MG63 (cell line): ENCODE data around the gene TMEM150C. TPM values are rescaled to one million over a fixed set of nuclear protein-coding genes. Genes with fewer than 3 reads are reported as not detected.
"Not testable (repeated sequence)": the region's sequence is repeated elsewhere in the genome, so short reads cannot be mapped to it uniquely, and the experiment has no call there.

Experiments used
- DNase-seq: peaks from one replicate; pipeline ENCODE4 v3.0.0-alpha.2; 2020
- H3K27me3 ChIP-seq: fragments of 250-450 bp; sonication (Bioruptor Pico); 2 replicates; pipeline ENCODE4 v1.5.1; 2020; ENCODE audit warnings: mild to moderate bottlenecking, moderate library complexity
- H3K36me3 ChIP-seq: fragments of 250-450 bp; sonication (Bioruptor Pico); 2 replicates; pipeline ENCODE4 v1.5.1; 2020; ENCODE audit warnings: mild to moderate bottlenecking, moderate library complexity
- H3K4me3 ChIP-seq: fragments of 250-450 bp; sonication (Bioruptor Pico); 2 replicates; pipeline ENCODE4 v1.5.1; 2020; ENCODE audit warnings: mild to moderate bottlenecking, moderate library complexity
- H3K9me3 ChIP-seq: fragments of 250-450 bp; sonication (Bioruptor Pico); 2 replicates; pipeline ENCODE4 v1.5.1; 2020; ENCODE audit warnings: mild to moderate bottlenecking, moderate library complexity
- total RNA-seq: library from RNA; depleted of rRNA; stranded (reverse); fragments of >200 nt; shearing (Covaris generic); gene quantifications from 2 replicates; pipeline ENCODE4 v1.2.3, GENCODE V29; 2014; ENCODE audit warnings: low replicate concordance

TMEM150C gene
- total RNA-seq, 1 experiment from 2014 or later: 0.76 TPM

DNA sequence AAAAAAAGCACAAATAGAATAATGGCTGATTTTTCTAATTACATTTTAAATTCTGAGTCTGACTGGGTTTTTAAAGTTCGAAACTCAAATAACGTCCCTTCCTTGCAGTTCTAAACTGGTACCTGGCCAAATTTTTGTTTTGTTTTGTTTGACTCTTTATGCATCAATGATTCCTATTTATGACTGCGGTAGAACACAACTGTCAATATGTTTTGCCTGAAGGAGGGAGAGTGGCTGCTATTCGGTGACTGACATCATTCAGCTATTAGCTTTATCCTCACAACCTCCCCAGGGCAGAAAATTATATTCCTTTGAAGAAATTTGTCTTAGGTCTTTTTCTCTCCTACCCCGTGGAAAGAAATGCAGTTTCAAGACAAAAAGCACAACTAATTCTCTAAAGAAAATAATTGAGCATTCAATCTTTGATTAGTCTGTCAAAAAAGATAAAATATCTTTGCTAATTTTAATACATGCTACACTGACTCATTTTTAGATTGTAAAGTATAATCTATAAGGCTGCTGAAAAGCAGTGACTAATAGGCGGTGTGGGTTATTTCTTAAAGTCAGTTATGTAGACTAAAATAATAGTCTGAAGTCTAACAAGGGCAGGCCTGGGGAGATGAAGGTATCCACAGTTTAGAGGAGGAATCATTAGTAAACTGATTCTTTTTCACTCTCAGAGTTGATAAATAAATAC, 61.9 kb downstream of the TMEM150C start:
- Histone ChIP-seq H3K4me3 (no peak overlapping the region), H3K36me3 (no peaks in the 10 kb centered on the region), H3K27me3 (no peaks in the 10 kb centered on the region), H3K9me3 (no peaks in the 10 kb centered on the region)
- no peak for DNase-seq

GRCh38 chr4:82496349-82496748, 65.4 kb downstream of the TMEM150C start:
- H3K9me3 ChIP-seq: no peaks in the 10 kb centered on the region
- H3K4me3 ChIP-seq: no peak overlapping the region
- H3K36me3 ChIP-seq: no peaks in the 10 kb centered on the region
- no peak for DNase-seq
- no peaks in the 10 kb centered on the region for H3K27me3 ChIP-seq

GRCh38 chr4:82495666-82496065, 66.1 kb downstream of the TMEM150C start:
- Histone ChIP-seq H3K9me3 (no peaks in the 10 kb centered on the region), H3K27me3 (no peaks in the 10 kb centered on the region), H3K4me3 (no peak overlapping the region), H3K36me3 (no peaks in the 10 kb centered on the region)
- no peak for DNase-seq

GRCh38 chr4:82493721-82494425, 67.9 kb downstream of the TMEM150C start:
- H3K36me3 ChIP-seq: no peaks in the 10 kb centered on the region
- H3K4me3 ChIP-seq: no peak overlapping the region
- no peaks in the 10 kb centered on the region for H3K9me3 ChIP-seq
- no peaks in the 10 kb centered on the region for H3K27me3 ChIP-seq
- peak; percentile 12 for DNase-seq

- H3K4me3 ChIP-seq: no peak overlapping the region
- no peaks in the 10 kb centered on the region for H3K9me3 ChIP-seq
- no peaks in the 10 kb centered on the region for H3K36me3 ChIP-seq
- no peaks in the 10 kb centered on the region for H3K27me3 ChIP-seq
- DNase-seq: peak; percentile 82
These were observed 70.4 kb downstream of the TMEM150C start for GRCh38 chr4:82491251-82491960.

GRCh38 chr4:82489987-82490386, 71.8 kb downstream of the TMEM150C start:
- DNase-seq: no peak
- Histone ChIP-seq H3K27me3 (no peaks in the 10 kb centered on the region), H3K9me3 (no peaks in the 10 kb centered on the region), H3K4me3 (no peak overlapping the region), H3K36me3 (no peaks in the 10 kb centered on the region)

DNA sequence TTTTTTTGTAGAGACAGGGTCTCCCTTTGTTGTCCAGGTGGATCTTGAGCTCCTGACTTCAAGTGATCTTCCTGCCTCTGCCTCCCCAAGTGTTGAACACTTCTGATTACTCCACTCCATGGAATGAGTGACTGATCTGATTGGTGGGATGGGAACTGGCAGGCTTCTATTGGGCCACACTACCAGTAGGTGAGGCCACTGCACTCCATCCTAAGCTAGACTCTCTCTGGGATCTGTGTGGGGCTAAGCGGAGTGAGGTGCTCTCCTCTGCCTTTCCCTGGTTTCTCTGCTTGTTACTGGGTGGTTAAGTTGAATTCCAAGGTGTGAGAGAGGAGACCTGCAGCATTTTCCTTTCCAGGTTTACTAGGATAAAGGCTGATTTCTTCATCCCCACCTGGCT, 72.7 kb downstream of the TMEM150C start:
- no peaks in the 10 kb centered on the region for H3K9me3 ChIP-seq

DNA sequence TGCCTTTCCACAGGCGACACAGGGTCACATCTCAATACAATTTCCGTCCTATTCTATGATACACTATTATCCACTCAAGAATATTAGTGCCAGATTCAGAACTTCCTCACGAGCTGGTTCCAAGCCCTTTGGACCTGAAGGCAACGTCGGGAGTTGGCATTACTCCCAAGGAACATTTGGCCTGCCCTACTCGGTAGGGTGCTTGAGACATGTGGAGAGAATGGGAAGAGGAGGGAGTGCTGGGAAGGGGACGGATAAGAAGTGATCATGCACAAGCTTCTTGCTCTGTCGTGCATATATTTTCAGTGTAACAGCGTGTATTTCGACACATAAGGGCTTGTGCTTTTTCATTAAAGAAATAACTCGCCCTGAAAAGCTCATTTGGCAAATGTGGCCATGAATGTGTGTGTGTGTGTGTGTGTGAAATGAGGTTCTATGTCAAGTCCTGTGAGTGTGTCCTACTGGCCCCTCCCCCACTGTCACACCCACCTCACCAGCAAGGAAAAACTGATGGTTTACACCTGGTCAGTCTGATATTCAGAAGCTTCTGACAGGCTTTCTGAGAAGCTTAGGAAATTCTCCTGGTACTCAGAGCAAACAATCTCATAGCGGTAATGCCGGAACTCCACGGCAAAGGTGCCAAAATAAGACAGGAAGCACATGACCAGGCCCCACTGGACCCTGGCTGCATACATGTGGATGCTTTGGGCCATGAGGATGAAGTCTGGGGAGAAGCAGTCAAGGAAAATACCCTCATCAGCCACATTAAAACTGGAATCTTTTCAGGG, 76.6 kb downstream of the TMEM150C start:
- no peaks in the 10 kb centered on the region for H3K9me3 ChIP-seq
- DNase-seq: no peak
- H3K27me3 ChIP-seq: no peaks in the 10 kb centered on the region
- no peaks in the 10 kb centered on the region for H3K36me3 ChIP-seq
- no peak overlapping the region for H3K4me3 ChIP-seq

More for the DNA sequence above, 72.7 kb downstream of the TMEM150C start:
- Histone ChIP-seq H3K36me3 (no peaks in the 10 kb centered on the region), H3K4me3 (no peak overlapping the region), H3K27me3 (no peaks in the 10 kb centered on the region)
- DNase-seq: no peak

- Histone ChIP-seq H3K9me3 (no peaks in the 10 kb centered on the region), H3K36me3 (no peaks in the 10 kb centered on the region), H3K27me3 (no peaks in the 10 kb centered on the region), H3K4me3 (no peak overlapping the region)
- DNase-seq: no peak
These were observed 79.4 kb downstream of the TMEM150C start for GRCh38 chr4:82482387-82482786.

GRCh38 chr4:82481506-82481840, 80.3 kb downstream of the TMEM150C start:
- H3K9me3 ChIP-seq: no peaks in the 10 kb centered on the region
- DNase-seq: peak; percentile 41
- H3K36me3 ChIP-seq: no peaks in the 10 kb centered on the region
- no peaks in the 10 kb centered on the region for H3K27me3 ChIP-seq
- no peak overlapping the region for H3K4me3 ChIP-seq

GRCh38 chr4:82480771-82481505, 80.8 kb downstream of the TMEM150C start:
- DNase-seq: no peak

GRCh38 chr4:82479562-82479961, 82.2 kb downstream of the TMEM150C start:
- Histone ChIP-seq H3K9me3 (no peaks in the 10 kb centered on the region), H3K36me3 (no peaks in the 10 kb centered on the region)

More at GRCh38 chr4:82480771-82481505, 80.8 kb downstream of the TMEM150C start:
- H3K27me3 ChIP-seq: no peaks in the 10 kb centered on the region
- H3K9me3 ChIP-seq: no peaks in the 10 kb centered on the region
- no peaks in the 10 kb centered on the region for H3K36me3 ChIP-seq
- no peak overlapping the region for H3K4me3 ChIP-seq

DNA sequence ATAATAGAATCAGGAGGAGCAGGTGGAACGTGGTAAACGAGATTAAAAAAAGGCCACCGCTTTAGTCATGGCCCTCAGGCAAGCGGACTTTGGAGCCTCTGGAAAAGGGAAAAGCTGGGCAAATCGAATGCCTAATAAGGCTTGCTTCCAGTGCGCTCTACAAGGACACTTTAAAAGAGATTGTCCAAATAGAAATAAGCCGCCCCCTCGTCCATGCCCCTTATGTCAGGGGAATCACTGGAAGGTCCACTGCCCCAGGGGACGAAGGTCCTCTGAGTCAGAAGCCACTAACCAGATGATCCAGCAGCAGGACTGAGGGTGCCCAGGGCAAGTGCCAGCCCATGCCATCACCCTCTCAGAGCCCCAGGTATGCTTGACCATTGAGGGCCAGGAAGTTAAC, 84.3 kb downstream of the TMEM150C start:
- not testable (repeated sequence) for DNase-seq

More at GRCh38 chr4:82479562-82479961, 82.2 kb downstream of the TMEM150C start:
- H3K4me3 ChIP-seq: no peak overlapping the region
- DNase-seq: no peak
- no peaks in the 10 kb centered on the region for H3K27me3 ChIP-seq

GRCh38 chr4:82475931-82476330, 85.9 kb downstream of the TMEM150C start:
- not testable (repeated sequence) for H3K9me3 ChIP-seq, H3K36me3 ChIP-seq, DNase-seq, H3K27me3 ChIP-seq, H3K4me3 ChIP-seq

More for the DNA sequence above, 84.3 kb downstream of the TMEM150C start:
- not testable (repeated sequence) for H3K36me3 ChIP-seq, H3K9me3 ChIP-seq, H3K4me3 ChIP-seq, H3K27me3 ChIP-seq

DNA sequence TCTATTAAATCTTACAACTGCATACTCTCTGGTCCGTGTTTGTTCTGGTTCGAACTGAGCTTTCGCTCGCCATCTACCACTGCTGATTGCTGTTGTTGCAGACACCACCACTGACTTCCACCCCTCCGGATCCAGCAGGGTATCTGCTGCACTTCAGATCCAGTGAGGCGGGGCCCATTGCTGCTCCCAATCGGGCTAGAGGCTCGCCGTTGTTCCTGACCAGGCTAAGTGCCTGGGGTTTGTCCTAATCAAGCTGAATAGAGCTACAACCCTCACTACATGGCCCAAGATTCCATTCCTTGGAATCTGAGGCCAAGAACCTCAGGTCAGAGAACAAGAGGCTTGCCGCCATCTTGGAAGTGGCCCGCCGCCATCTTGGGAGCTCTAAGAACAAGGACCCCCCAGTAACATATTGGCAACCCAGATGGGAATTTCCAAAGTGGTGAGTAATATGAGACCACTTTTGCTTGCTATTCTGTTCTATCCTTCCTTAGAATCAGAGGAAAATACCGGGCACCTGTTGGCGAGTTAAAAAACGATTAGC, 88.1 kb downstream of the TMEM150C start:
- Histone ChIP-seq H3K36me3 (no peaks in the 10 kb centered on the region), H3K27me3 (no peaks in the 10 kb centered on the region), H3K9me3 (no peaks in the 10 kb centered on the region), H3K4me3 (no peak overlapping the region)
- no peak for DNase-seq

GRCh38 chr4:82473080-82473479, 88.7 kb downstream of the TMEM150C start:
- DNase-seq, H3K27me3 ChIP-seq, H3K9me3 ChIP-seq, H3K36me3 ChIP-seq, H3K4me3 ChIP-seq: not testable (repeated sequence)
